ENCODE results near the gene PCGF6.

PCGF6 gene

GRCh38 chr10:103254113-103254512, 96.8 kb downstream of the PCGF6 start:
- H3K4me3 ChIP-seq, result no peak overlapping the region
- H3K27me3 ChIP-seq, result no peaks in the 10 kb centered on the region
- no peak for TF ChIP-seq CTCF (IDR thresholded peaks at IDR 0.05)
- intact Hi-C loops (cut with DNase I; ENCODE audit: low total_unique reads), result no loop called here
- no peaks in the 10 kb centered on the region for H3K36me3 ChIP-seq
- DNase-seq, result no peak
- H3K4me1 ChIP-seq, result no peaks in the 10 kb centered on the region
- H3K9me3 ChIP-seq, result no peaks in the 10 kb centered on the region
- H3K27ac ChIP-seq, result no peak overlapping the region
